ENCODE data around the gene RAD51B.
"Not testable (repeated sequence)": the region's sequence is repeated elsewhere in the genome, so short reads cannot be mapped to it uniquely, and the experiment has no call there.

Gene RAD51B

DNA sequence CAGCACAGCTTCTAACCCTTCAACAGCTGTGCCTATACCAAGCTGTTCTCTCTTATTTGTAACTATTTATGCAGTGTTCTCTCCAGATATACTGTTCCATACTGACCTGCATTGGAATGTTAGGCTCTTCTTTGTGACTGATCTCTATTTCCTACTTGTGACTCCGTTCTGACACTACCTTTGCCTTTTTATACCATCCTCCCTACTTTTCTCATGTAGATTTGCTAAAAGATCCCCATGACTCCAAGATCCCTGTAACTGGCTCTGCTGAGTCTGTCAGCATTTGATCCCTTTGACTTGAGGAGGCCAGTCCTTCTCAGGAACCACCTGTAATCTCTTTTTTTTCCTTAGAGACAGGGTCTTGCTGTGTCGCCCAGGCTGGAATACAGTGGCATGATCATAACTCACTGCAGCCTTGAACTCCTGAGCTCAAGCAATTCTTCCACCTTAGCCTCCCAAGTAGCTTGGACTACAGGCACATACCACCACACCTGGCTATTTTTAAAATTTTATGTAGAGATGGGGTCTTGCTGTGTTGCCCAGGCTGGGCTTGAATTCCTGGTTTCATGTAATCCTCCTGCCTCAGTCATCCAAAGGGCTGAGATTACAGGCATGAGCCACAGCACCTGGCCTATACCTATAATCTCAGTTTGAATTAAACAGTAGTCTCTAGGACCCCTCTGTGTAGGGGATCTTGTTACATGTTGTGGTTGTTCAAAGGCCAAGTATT, 605.0 kb downstream of the RAD51B start:
- DNase-seq: no peak

DNA sequence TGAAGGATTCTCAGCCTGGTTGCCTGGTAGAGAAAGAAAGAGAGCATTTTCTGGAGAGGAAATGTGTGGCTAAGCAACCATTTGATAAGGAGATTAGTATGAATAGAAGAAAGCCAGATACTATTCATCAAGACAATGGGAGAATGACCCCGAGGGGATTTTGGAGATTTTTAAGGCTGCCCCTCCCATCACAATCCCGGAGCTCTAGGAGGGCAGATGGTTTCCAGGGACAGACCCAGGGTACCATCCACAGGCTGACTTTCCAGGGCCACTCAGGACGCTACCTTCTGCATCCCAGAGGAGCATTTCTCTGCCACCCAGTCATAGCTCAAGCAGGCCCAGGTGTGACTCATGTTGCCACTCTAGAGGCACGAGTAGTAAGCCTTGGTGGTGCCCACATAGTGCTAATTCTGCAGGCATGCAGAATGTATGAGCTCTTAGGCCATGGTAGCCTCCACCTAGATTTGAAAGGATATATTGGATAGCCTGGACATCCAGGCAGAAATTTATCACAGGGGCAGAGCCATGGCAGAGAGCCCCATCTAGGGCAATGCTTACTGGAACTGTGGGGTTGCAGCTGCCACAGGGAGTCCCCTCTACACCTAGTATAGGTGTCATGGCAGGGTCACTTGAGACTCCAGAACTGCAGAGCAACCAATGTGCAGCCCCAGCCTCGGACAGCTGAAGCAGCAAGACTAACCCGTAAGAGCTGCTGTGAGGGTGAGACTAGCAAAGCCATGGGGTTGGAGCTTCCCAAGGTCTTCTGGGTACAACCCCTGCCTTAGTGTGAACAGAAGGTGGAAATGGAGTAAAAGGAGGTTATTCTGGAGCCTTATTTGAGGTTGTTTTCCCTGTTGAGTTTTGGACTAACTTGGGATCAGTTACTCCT, 607.3 kb downstream of the RAD51B start:
- DNase-seq: no peak

DNA sequence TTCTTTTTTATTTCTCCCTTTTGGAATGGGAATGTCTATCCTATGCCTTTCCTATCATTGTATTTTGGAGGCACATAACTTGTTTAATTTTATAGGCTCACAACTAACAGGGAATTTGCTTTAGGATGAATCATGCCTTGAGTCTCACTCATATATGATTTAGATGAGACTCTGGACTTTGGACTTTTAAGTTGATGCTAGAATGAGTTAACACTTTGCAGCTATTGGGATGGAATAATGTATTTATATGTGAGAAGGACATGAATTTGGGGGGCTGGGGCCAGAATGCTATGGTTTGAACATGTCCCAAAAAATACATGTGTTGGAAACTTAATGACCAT, 607.9 kb downstream of the RAD51B start:
- no peak for DNase-seq

- not testable (repeated sequence) for DNase-seq
Observed at GRCh38 chr14:68428900-68429299, 609.3 kb downstream of the RAD51B start.

- not testable (repeated sequence) for DNase-seq
Observed at GRCh38 chr14:68434173-68434572, 614.6 kb downstream of the RAD51B start.

GRCh38 chr14:68435631-68436030, 616.1 kb downstream of the RAD51B start:
- not testable (repeated sequence) for DNase-seq

- DNase-seq: no peak
Observed at GRCh38 chr14:68439676-68440075, 620.1 kb downstream of the RAD51B start.

DNA sequence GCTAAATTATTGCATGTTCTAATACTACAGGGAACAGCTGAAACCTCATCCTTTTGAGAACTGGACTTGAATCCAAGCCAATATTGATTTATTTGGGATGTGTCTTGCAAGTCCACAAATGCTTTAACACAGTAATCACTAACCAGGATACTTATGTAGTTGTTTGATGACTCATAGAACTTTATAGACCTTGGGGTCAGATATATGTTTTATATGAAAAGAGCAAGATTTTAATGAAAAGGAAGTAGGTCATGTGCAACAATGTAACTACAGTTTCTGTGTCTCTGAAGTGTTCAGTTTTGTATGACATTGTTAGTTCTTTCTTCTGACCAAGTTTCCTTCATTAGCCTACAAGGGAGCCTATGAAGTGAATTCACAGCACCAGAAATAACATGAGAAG, 621.2 kb downstream of the RAD51B start:
- no peak for DNase-seq

DNA sequence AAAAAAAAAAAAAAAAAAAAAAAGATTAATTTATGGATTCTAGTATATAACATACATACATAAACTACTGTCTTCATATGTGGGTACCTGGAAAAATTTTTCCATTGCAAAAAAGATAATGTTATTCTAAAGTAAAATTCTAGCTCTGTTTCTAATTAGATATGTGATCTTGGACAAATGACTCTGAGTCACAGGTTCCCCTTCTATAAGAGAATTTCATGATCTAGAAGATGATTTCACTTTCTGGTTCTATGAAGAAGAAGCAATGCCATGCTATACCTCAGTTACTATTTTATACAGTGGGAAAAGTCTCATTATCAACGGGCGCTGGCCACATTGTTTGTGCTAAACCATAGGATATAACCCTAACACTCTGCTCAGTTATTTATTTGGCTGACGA, 622.0 kb downstream of the RAD51B start:
- no peak for DNase-seq

- DNase-seq: no peak
Observed at GRCh38 chr14:68442828-68443629, 623.5 kb downstream of the RAD51B start.

- no peak for DNase-seq
Observed at GRCh38 chr14:68444449-68445168, 625.0 kb downstream of the RAD51B start.

DNA sequence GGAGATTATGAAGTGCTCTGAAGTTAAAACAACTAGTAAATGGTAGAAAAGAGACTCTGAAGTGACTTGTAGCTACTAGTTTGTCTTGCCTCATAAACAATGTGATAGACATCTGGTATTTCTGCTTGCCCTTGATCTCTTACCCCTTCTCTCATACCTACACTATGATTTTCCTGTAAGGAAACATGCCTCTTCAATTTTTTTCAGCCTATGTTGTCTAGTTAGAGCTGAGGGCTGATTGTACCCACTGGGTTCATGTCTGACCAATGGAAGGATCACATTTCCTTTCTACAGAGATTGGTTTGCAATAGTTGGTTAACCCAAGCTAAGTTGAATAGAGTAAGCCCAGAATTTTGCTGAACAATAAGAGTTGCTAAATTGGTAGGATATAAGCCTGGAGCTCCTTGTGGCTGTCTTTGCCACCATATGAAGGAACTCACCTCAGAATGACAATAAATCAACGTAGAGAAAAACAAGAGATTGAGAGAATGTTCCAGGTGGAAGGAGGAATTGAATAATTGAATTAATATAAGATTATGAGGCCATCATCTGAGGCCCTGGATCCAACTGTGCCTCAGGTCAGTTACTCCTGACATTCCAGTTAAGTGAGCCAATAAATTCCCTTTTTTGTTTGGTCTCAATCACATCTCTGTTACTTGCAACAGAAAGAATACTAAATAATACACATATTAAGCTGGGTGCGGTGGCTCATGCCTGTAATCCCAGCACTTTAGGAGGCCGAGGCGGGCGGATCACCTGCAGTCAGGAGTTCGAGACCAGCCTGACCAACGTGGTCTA, 626.9 kb downstream of the RAD51B start:
- DNase-seq: no peak

DNA sequence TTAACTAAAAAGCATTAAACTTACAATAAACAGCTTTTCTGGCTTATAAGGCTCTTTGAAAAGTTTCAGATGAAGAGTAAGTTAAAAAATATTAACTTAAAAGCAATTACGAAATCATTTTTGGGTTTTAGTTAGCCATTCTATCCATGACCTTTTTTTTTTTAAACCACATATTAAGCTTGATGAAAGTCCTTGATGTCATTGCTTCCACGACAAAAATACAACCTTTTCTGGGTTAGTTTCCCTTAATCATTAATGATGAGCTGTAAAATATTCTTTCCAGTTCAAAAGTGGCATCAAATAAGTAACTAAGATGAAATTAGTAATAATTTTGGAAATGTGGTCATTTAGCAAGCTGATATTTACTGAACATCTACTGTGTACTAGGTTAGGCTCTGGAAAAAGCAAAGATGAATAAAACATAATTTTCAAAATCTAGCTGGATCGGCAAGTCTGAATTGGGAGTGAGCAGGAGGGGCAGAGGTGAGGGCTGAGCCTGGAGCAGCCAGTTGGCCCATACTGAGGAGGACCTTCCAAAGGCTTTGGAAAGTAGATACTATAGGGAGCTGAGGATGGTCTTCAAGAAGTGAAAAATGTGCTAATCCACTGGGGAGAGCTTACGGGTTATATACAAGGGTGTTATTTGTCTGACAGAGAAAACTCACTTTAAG, 628.1 kb downstream of the RAD51B start:
- DNase-seq: no peak

DNA sequence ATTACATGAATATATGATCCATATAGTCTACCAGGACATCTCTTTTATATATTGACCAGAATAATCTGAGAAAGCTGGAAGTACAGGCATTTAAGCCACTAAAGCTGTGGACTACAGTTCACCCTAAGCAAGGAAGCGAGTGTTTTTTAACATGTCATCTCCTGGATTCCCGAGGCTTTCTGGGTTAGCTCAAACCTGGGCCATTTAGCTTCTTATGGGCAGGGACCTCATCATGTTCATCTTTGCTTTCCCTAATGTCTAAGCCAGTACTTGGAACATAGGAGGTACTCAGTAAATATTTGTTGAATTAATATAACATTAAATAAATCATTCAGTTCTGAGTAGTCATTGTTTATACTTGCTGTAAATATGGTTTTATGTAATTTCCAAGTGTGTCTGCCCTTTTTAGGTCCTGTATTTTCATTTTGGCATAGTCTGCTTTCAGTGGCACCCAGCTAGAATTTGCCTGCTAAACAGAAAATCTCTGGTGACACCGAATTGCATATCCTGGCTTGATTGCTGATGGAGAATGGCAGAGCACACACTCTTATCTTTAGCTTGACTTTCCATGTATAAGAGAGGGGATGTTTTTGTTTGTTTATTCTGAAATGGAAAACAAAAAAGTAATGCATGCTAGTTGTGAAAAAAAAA, 628.8 kb downstream of the RAD51B start:
- no peak for DNase-seq

DNA sequence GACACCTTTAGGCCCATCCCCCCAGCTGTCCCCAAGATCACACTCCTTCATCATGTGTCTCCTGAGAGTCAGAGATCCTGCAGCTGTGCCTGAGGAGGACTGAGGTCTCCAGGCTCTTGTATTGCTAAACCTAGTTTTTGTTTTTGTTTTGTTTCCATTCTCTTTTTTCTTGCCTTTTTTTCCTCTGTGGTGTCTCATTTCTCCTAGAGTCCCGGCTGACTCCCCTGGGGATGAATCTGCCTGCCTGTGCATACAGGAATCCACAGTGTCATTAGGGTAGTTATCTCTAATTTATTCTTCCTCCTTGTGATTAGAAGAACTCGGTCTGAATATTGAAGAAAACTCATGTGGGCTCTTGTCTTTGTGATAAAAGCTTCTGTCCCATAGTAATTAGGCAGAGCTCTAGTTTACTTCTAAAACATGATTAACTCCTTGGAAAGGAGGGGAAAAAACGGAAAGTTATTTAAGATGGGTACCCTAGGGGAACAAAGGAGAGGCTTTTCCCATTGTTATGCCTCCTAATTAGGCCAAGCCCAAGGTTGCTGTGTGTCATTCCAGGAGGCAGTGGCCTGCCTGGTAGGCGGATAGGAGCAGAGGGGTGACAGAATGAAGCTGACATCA, 630.1 kb downstream of the RAD51B start:
- no peak for DNase-seq

DNA sequence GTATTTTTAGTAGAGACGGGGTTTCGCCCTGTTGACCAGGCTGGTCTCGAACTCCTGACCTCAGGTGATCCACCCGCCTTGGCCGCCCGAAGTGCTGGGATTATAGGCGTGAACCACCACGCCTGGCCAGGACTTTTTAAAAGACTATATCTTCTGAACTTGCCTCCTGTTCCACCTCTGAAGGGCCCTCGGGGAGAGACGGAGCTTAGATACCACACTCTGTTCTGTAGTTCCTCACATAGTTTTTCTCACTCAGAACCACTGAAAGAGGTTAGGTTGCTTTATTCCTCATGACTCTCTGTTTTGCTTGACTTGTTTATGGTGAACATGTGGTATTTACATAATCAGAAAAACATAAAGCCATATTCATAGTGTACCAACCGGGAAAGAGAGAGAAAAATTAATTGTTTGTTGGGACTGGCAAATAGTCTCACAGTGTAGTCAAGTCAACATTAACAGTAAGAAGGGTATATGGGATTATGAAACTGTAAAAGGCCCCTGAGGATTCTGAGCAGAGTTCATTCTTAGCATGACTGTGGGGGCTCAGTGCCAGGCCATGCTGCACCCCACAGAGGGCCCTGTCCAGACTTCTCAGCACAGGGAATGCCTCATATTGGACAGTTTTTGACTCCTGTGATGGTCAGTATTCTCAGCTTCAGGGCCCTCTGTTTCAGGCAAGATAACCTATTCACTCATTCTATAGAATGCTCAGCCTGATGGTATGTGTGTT, 631.0 kb downstream of the RAD51B start:
- DNase-seq: no peak

DNA sequence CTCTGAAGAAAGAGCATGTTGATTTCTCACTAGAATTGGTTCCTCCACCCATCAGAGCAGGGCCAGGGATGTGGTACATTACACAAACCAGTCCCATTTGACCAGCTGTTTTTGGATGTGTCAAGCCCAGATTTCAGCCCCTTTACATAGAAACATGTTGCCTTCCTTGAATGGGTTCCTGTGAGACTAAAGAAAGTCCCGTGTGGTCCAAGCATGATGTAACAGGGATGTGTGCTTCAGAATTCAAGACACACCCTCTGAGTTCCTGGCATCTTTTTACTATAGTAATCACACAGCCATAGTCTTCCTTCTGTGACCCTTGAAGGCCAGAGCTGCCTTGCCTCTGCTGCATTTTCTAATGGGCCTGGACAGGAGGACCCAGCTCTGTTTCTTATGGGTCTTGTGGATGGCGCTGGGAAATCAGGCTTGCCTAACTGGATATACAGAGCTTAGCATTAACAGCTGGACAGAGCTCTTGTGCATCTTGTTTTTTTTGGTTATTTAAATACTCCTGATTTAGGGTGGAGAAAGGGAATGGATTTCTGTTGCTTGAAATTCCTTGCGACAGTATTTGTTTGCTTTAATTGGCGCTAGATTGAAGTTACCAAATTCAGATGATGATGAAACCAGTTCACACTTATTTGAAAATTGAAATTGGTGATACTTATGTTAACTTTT, 632.3 kb downstream of the RAD51B start:
- no peak for DNase-seq

- DNase-seq: no peak
Observed at GRCh38 chr14:68458253-68458652, 638.7 kb downstream of the RAD51B start.
